HG03095 (cell line): Measurements from ENCODE around the gene DBNL.
"Not testable (repeated sequence)": the region's sequence is repeated elsewhere in the genome, so short reads cannot be mapped to it uniquely, and the experiment has no call there.

Experiments
- ATAC-seq: cut with Tn5 transposase; IDR thresholded peaks from one replicate; pipeline ENCODE4 v1.9.1; 2021; ENCODE audit warnings: moderate library complexity; ENCODE audit not compliant: unreplicated experiment

DBNL gene

DNA sequence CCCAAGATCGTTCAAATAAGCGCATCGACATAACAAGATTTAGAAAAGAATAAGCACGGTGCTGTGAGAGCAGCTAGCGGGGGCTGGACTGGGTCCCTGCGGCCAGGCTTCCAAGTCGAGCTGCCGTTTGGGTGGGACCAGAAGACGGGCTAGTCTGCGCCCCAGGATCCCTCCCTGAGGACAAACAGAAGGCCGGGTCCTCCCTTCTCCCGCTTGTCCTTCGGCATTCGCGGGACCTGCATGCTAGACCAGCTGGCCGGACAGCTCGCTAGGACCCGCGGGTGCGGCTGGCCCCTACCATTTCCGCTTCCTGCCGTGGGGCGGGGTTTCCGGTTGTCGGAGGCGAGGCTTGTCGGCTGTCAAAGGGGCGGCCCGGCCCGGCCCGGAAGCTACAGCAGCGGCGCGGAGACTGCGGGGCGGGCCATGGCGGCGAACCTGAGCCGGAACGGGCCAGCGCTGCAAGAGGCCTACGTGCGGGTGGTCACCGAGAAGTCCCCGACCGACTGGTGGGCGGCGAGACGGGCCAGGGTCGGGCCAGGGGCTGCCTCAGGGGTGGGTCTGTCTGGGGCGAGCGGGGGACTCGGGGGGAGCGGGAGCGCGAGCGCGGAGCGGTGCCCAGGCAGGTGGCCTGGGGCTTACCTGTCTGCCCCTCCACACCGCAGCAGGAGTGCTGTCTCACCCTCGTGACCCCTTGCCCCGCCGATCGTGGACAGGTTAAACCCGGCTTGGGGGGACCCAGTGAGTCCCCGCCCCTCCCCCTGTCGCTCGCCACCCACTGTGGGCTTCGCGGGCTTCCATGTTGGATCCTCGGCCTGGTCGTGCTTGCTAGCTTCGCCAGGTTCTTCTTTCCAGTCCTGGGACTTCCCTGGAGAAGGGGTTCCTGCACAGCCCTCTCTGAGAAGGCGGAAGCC lies at the start of gene DBNL:
DBNL (plus strand) TSS at position 388 of the 911 bp plus-strand sequence; CDS start at position 424, 36 bp downstream.
- peak; percentile 73 for ATAC-seq

DNA sequence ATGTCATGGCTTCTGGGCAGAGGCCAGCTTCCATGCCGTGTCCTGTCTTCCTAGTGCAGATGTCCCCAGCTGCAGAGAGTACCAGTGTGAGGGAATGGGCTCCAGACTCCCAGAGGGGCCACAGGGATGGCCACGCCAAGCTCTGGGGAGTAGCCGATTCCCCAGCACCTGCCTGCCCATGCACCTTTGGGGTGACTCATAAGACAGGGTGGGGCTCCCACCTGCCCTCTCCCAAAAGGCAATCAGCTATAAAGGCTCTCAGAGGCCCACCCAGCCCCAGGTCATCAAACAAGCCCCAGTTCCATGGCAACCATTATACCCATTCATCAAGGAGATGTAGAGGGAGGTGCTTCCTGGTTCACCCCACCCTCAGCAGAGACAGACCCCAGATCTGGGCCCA lies 47.0 kb upstream of the DBNL start, which contains the start of gene SPDYE1:
SPDYE1 (plus strand) TSS at position 366 of the 400 bp plus-strand sequence. CDS start 2,053 bp downstream, outside the sequence.
- not testable (repeated sequence) for ATAC-seq

DNA sequence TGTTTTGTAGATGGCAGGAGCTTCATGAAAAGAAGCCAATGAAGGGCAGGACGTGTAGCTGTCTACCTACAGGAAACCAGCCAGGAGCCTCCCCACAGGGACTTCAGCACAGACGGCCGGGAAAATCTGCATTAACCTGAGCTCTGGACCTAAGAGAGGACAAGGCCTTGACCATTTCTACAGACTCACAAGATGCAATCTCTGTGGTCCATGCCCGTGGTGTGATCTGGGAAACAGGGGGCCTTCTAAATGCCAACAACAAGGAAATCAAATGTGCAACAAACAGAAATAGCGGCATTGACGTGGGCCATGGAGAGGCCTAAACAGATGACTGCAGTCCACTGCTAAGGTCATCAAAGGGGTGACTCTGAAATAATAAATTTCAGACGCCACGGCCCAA lies 32.4 kb upstream of the DBNL start:
- not testable (repeated sequence) for ATAC-seq

DNA sequence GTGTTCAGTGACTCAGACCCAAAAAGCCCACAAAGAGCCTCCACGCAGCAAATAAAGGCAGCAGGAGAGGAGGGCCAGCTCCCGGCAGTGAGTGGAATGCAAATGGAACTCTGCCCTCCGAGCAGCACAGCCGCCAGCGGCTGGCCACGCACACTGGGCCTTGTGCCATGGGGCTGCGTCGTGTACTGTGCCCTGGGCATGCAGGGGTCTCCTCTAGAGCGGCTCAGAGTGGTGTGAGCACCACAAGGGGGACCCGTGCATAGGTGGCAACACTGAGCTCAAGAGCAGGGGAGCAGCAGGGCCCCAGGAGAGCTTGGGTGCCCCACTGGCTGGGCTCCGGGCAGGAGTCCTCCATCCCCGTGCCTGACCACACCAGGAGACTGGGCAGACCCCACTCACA lies 29.4 kb upstream of the DBNL start:
- ATAC-seq: not testable (repeated sequence)

DNA sequence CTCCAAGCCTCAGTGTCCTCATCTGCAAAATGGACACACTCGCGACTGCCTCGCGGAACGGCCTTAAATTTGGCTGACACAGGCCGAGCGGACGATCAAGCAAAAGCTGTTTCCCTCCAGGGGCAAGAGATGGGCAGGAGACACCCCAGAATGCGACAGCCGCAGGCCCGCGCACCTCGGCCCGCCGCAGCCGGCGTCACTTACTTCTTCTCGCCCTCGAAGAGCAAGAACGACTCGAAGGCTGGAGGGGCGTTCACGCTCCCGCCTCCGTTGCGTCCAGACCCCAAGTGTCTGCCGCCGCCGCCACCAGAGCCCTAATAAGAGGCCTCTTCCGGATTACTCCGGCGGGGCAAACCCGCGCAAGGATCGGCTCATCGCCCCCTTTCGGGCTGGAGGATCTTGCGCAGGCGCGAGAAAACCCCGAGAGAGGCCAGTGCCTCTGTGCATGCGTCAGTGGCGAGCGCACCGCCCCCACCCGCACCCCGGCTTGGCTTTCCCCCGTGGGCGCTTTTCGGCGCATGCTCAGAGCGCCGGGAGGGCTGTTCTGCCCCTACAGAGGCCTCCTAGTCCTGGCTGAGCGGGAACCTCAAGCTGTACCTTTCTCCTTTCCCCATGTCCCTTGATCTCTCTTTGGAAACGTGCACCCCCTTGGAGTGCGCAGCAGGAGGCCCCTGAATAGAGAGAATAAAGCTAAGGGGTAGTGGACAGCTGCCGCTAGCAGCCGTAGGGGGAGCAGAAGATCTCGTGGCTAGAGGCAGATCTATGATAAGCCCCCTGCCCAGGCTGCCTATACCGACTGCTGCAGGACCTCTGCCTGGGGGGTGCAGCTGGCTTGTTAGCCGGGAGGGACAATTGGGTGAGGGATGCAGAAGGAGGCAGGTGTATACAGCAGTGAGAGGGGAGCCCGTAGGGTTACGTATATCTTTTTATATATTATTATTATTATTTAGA lies 25.4 kb upstream of the DBNL start:
- peak; percentile 84 for ATAC-seq

DNA sequence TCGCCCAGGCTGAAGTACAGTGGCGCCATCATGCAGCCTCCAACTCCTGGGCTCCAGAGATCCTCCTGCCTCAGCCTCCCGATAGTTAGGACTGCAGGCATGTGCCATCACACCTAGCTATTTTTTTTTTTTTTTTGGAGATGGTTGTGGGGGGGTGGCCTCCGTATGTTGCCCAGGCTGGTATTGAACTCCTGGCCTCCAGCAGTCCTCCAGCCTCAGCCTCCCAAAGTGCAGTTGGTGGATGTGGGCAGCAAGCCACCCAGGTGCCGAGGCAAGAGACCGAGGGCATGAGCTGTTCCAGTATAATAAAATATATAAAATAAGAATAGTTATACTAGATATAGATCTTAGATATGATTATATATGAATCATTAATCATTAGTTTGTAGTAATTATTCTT lies 24.7 kb upstream of the DBNL start:
- not testable (repeated sequence) for ATAC-seq

DNA sequence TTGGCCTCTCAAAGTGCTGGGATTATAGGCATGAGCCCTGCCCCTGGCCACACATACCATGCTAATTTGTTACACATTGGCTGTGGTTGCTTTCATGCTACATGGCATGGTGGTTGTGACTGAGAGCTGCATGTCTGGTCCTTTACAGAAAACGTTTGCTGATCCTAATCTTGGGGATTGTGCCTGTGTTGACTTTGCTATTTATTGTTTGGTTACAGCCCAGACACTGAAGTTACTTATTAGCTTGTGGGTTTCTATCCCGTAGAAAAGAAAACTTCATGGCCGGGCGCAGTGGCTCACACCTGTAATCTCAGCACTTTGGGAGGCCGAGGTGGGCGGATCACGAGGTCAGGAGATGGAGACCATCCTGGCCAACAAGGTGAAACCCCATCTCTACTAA lies 22.4 kb upstream of the DBNL start:
- ATAC-seq: not testable (repeated sequence)

DNA sequence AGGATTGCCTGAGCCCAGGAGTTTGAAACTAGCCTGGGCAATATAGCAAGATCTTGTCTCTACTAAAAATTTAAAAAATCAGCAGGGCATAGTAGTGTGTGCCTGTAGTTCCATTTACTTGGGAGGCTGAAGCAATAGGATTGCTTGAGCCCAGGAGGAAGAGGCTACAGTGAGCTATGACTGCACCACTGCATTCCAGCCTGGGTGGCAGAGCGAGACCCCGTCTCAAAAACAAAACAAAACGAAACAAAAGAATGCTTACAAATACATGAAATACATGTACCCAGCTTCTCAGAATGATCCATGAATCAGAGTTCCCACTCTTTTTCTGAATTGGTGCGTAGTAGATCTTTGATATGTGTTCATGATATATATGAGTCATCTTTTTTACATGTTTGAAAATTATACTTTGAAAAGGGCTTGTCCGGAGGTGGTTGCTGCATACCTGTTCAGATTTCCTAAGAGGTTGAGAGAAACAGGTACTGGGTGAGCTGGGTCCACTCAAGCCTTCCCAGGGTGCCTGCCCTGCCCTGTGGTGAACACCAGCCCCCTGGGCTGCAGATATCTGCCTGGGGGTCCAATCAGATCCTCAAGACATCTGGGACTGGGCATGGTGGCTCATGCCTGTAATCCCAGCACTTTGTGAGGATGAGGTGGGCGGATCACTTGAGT lies 21.6 kb upstream of the DBNL start:
- not testable (repeated sequence) for ATAC-seq

DNA sequence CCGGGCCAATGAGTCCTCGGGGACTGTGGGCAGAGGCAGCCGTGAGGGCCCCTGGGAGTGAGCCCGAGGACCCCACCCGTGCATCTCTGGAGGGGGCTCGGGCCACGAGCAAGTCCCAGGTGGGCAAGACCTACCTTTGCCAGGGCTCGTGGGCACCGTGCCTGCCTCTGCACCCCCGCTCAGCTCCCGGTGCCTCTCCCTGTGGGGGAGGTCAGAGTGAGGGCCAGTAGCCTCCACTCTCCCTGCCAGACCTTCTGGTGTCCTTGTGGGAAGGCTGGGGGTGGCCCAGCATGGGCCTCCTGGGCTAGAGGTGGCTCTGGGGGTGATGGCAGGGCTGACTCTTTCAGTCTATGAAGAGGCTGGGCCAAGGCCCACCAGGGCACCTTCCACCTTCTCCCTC lies 15.1 kb upstream of the DBNL start:
- not testable (repeated sequence) for ATAC-seq

DNA sequence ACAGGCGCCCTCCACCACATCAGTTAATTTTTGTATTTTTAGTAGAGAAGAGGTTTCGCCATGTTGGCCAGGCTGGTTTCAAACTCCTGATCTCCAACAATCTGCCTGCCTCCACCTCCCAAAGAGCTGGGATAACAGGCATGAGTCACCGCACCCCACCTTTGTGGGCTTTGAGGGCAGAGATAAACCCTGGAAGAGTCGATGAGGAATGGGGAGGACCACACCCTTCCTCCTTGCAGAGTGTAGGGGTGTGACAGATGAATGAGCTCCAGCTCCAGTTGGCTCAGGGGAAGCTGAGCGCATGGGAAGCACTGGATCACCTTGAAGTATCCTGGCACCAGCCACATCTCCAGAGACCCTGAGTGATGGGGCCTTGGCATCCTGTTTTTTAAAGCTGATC lies 14.5 kb upstream of the DBNL start:
- ATAC-seq: not testable (repeated sequence)

DNA sequence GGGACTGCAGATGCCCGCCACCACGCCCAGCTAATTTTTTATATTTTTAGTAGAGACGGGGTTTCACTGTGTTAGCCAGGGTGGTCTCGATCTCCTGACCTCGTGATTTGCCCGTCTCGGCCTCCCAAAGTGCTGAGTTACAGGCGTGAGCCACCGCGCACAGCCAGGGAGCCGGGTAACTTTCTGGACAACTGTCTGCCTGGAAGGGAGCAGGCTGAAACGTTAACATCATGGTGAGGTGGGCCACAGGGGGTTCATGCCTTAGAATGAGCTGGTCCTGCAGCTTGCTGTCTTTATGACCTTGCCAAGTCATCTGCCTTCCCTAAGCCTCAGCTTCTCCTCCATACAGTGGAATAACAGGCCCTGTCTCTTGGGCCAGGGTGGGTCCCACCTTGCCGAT lies 13.2 kb upstream of the DBNL start:
- ATAC-seq: not testable (repeated sequence)

DNA sequence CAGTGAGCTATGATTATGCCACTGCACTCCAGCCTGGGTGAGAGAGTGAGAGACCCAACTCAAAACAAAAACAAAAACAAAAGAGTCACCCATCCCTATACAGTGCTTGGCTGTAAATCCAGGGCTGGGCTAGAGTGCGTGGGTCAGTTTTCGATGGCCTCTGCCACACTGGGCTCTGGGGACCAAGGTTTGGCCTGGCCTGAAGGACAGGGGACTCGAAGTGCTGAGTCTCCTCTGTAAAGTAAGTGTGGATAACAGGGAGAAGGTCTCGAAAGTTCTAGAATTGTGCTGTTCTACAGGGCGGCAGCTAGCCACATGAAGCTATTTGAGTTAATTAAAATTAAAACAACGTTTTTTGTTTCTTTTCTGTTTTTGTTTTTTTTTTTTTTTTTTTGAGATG lies 12.5 kb upstream of the DBNL start:
- not testable (repeated sequence) for ATAC-seq

DNA sequence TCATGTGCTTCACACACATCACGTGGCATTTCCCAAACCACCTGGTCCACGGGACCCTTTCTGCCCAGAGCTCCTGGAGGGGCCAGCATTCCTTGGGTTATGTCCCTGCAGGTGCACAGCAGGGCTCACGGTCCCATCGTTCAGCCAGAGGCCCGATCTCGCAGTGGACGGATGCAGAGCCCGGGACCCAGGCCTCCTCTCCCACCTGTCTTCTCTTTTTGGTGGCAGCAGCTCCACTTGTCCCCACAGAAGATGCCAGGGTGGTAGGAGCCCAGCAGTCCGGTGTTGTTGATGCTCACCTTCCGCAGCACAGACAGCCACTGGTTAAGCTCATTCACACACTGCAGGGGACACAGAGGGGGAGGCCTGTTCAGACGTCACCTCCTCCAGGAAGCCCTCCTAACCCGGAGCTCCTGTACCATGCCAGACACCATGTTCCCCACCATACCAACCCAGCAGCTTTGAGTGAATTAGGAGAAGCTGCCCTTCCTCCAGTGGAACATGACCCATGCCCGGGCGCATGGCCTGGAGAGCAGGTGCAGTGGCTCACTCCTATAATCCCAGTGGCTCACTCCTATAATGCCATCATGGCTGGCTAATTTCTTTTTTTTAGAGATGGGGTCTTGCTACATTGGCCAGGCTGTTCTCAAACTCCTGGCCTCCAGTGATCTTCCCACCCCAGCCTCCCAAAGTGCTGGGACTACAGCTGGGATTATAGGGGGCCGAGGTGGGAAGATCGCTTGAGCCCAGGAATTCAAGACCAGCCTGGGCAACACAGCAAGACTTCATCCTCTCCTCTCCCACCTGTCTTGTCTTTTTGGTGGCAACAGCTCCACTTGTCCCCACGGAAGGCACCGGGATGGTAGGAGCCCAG lies 10.3 kb upstream of the DBNL start:
- not testable (repeated sequence) for ATAC-seq

DNA sequence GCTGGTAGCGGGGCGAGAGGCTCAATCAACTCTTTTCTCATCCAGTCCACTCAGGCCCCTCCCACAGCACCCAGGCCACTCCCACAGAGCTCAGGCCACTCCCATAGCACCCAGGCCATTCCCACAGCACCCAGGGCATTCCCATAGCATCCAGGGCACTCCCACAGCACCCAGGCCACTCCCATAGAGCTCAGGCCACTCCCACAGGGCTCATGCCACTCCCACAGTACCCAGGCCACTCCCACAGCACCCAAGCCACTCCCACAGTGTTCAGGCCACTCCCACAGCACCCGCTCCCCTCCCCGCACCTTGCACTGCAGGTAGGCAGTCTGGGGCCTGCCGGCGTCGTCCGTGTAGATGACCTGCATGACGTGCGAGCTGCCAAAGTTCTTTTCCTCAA lies 8.1 kb upstream of the DBNL start:
- not testable (repeated sequence) for ATAC-seq

DNA sequence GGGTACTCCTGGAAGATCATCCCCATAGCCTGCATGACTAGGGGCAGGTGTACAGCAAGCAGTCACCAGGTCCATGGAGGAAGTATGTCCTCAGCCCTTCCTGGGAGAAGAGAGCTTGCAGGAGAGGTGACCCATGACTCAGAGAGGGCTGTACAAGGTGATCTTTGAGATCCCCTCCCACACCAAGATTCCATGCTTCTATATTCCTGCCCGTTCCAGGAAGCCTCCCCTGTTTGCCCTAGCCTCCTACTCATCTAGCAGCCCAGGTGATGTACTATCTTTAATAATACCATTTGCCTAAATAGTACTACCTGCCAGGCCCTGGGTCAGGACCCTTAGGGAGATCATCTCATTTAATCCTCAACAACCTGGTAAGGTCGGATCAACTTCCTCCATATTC lies 6.6 kb upstream of the DBNL start:
- ATAC-seq: not testable (repeated sequence)

DNA sequence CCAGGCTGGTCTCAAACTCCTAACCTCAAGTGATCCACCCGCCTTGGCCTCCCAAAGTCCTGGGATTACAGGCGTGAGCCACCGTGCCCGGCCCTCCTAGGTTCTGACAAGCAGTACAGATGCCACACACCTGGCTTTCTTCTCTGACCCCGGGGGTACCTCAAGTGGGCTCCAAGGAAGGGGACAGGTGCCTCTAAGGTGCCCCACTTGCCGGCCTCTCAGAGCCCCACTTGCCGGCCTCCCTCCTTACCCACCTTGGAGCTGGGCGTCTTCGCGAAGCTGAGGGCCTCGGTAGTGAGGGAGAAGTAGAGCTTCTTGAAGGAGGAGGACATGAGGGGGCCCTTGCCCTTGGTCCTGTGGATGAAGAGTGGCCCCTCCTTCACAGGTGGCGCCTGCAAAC lies 5.9 kb upstream of the DBNL start:
- not testable (repeated sequence) for ATAC-seq

DNA sequence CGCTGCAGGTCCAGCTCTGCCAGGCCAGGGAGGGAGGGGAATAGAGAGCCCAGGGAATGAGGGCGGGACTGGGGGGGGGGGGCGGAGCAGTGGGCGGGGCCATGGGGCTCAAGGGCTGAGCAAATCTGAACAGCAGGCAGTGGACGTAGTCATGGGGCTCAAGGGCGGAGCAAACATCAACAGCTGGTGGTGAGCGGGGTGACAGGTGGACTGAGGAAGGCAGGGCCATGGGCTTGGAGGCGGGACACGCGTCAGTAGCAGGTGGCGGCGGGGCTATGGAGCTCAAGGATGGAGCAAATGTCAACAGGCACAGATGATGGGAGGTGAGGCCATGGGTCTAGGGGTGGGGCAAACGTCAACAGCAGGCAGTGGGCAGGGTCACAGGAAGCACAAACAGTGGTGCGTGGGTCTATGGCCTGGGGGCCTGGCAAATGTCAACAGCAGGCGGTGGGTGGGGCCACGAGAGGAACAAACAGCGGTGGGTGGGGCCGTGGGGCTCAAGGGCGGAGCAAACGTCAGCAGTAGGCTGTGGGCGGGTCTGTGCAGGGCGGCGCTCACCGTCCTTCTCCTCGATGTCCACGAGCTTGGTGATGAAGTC lies 5.4 kb upstream of the DBNL start:
- ATAC-seq: peak; percentile 64

DNA sequence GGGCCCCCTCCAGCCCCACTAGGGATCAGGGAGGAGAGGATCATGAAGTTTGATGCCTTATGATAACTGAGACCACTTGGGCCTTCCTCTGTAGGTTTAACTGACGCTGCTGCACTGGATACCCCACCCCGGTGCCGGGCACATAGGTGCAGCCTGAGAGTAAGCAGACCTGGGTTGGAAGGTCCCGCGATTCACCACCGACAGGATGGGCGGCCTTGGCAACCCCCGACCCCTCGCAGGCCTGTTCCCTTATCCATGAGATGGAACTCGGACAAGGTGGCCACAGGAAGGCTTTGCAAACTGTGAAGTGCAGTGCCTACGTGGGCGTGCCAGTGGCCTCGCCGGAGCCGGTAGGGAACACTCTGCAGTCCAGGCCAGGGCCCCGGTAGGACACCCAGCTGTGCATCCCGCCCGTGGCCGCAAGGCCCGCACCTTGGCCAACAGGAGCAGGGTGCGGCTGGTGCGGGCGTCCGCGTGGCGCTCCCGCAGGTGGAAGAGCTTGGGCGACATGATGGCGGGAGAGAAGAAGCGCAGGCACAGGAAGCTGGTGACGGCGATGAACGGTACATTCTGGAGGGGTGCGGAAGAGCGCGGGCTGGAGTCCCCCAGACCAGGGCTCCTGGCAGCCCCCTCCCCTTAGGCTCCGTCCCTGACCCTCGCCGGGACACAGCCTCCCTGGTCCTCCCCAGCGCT lies 4.6 kb upstream of the DBNL start:
- not testable (repeated sequence) for ATAC-seq

DNA sequence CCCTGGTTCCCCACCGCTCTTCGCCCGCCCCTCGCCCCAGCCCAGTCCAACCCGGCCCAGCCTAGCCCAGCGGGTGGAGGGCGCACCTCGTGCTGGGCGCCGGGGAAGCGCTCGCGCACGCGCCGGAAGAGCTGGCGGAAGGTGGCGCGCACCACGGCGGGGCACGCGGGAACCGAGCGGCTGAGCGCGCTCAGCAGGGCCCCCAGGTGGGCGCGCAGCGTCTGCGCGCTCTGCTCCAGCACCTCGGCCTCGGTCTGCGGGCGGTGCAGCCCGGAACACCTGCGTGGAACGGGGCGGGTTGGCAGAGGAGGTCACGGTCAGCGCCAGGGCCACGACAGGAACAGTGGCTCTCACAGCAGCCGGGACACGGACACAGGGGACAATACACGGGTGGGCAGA lies 4.0 kb upstream of the DBNL start:
- ATAC-seq: peak; percentile 43
